GM18951 (cell line): ENCODE measurements around the gene ZIM2.

ENCODE experiments used
- POLR2A ChIP-seq: IDR thresholded peaks from 4 replicates; pipeline ENCODE4 v1.6.1; 2011; ENCODE audit warnings: mild to moderate bottlenecking; ENCODE audit not compliant: insufficient read length, insufficient read depth; ENCODE audit errors: extremely low read depth
- in situ Hi-C: fragments of 300-500 bp; cut with MboI; formaldehyde crosslinking; loops from one replicate; pipeline ENCODE4 v1.12.0; 2022; ENCODE audit warnings: low sequenced_read_pairs, mixed read lengths, inconsistent platforms; ENCODE audit not compliant: unreplicated experiment

Gene ZIM2

DNA sequence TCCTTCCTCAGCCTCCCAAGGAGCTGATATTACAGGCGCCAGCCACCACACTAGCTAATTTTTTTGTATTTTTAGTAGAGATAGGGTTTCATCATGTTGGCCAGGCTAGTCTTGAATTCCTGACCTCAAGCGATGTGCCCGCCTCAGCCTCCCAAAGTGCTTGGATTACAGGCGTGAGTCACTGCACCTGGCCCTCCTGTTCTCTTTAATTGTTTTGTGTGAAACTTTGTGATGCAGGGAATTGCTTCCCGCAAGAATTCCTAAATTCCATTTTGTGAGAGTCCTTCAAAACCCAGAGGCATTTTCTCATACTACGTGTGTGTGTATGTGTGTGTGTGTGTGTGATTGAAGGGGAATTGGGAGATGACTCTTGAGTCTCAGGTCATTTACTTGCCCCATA, 104.0 kb downstream of the ZIM2 start:
- in situ Hi-C loops, result no loop called here
- no peak for TF ChIP-seq POLR2A

DNA sequence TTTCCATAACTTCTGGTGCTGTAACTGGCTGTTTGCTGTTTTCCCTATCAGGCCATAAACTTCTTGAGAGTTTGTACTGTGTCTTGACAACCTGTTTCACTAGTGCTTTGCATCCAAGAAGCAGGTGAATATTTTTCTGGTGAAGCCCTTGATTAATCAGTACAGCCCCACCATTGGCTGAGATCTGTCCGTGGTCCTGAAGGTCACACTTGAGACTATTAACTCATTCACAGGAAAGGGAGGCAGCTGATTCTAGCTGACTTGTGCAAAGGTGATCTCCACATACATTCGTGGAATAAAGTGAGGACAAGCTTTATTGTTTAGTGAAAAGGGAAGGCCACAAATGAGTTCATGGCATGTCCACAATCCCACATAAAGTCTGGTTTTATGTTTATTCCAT, 107.5 kb downstream of the ZIM2 start:
- in situ Hi-C loops, result no loop called here
- TF ChIP-seq POLR2A, result no peak

DNA sequence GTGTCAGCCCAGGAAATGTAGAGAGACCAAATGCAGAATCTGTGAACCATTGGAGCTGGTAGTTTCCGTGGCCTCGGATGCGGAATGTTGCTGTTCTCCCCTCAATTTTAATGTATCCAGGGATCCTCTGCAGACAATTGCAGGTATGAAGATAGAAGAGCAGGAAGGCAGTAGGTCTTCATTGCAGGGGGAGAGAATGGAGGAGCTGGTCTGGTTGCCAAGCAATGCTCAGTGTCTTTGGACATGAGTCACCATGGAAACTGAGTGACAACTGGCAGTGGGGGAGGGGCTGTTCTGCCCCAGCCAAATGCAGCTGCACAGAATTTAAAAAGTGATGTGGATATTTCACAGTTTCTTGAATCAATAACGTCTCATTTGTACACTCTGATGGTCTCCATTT, 112.8 kb downstream of the ZIM2 start:
- no peak for TF ChIP-seq POLR2A
- in situ Hi-C loops, result no loop called here

DNA sequence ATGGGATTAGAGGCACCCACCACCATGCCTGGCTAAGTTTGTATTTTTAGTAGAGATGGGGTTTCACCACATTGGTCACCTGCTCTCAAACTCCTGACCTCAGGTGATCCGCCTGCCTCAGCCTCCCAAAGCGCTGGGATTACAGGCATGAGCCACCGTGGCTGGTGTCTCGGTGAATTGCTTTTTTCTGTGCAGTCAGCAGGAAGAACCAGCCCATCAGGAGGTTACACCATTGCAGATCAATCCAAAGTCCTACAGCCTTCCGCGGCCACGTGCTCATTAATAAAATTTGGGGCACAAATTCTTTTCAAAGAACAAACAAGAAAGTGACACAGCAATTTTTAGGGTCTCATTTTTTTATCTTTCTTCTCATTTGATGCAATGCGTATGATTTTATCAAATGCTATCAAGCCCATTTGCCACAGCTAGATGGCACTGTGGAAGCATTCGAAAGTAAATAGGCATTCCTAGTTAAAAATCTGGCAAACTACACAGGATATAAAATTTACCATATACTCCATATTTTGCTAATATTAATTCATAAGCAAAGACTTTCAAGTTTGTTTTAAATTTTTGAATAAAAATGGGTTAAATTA, 114.6 kb downstream of the ZIM2 start:
- in situ Hi-C loops, result no loop called here
- TF ChIP-seq POLR2A, result no peak
